T-cell (primary cell): ENCODE measurements around the gene WIPF1. TPM values are rescaled to one million over a fixed set of nuclear protein-coding genes. Genes with fewer than 3 reads are reported as not detected.
A peak's percentile ranks its signal among the peaks of the same experiment; 100 is the strongest.

Source experiments
- ATAC-seq, 4 experiments: fragments of 200-7000 bp in 3 of 4; fragments of 150-1000 bp in 1 of 4; cut with Tn5 transposase; replicated peaks in 1 of 4; 1 replicate in 3 of 4; 2 replicates in 1 of 4; pipeline ENCODE4 v1.10.0; 2021; ENCODE audit warnings: moderate library complexity in 3 of 4, mild to moderate bottlenecking in 2 of 4, moderate number of reproducible peaks in 1 of 4
- CTCF ChIA-PET, 2 donors: fragments of 300-600 bp; sonication (Branson Sonifier 250); formaldehyde crosslinking; loops; one replicate each; lab custom pipeline; 2022; ENCODE audit warnings: antibody characterized with exemption in 2 of 2; lab: Charles Lee
- POLR2A ChIA-PET, 2 donors: fragments of 300-600 bp; sonication (Branson Sonifier 250); formaldehyde crosslinking; loops; one replicate each; lab custom pipeline; 2022; ENCODE audit warnings: antibody characterized with exemption in 2 of 2; lab: Charles Lee
- DNase-seq, 35 experiments: peaks; one replicate each; pipeline versions ENCODE4 v3.0.0 to v3.0.0-alpha.2; 2013 to 2023
- H3K27ac ChIP-seq: one replicate; pipeline ENCODE4 v1.5.1; 2013; ENCODE audit warnings: low read length
- H3K27me3 ChIP-seq, 2 experiments: replicated peaks in 1 of 2; 1 replicate in 1 of 2; 2 replicates in 1 of 2; pipeline versions ENCODE4 v1.6.1 to v1.7.0; 2013; ENCODE audit warnings: low read length in 1 of 2, mixed read lengths in 1 of 2; ENCODE audit not compliant: control insufficient read depth in 2 of 2, insufficient read depth in 2 of 2; ENCODE audit errors: extremely low read depth in 1 of 2
- H3K36me3 ChIP-seq, 2 donors: 1 replicate in 1 of 2; 2 replicates in 1 of 2; pipeline versions ENCODE4 v1.6.1 to v1.7.0; 2013; ENCODE audit warnings: low read length in 1 of 2; ENCODE audit not compliant: control insufficient read depth in 2 of 2, insufficient read depth in 1 of 2; ENCODE audit errors: extremely low read depth in 1 of 2
- H3K4me1 ChIP-seq, 2 experiments: 1 replicate in 1 of 2; 2 replicates in 1 of 2; pipeline versions ENCODE4 v1.6.1 to v1.7.0; 2013; ENCODE audit warnings: low read length in 2 of 2, mixed read lengths in 1 of 2; ENCODE audit not compliant: insufficient read depth in 2 of 2, control insufficient read depth in 1 of 2; ENCODE audit errors: extremely low read depth in 1 of 2
- H3K4me3 ChIP-seq, 2 donors: 1 replicate in 1 of 2; 2 replicates in 1 of 2; pipeline versions ENCODE4 v1.5.1 to v1.7.0; 2013; ENCODE audit warnings: mild to moderate bottlenecking in 2 of 2, low read length in 1 of 2, moderate library complexity in 1 of 2; ENCODE audit not compliant: control insufficient read depth in 1 of 2; ENCODE audit errors: extremely low read depth in 1 of 2
- H3K9me3 ChIP-seq: 2 replicates; pipeline ENCODE4 v1.7.0; 2013
- H3K27ac Mint-ChIP-seq, 2 donors: one replicate each; pipeline ENCODE4 v1.8.0; 2020 to 2021; ENCODE audit warnings: mild to moderate bottlenecking in 2 of 2, mixed read lengths in 2 of 2
- H3K27me3 Mint-ChIP-seq, 2 donors: one replicate each; pipeline ENCODE4 v1.8.0; 2021 to 2022; ENCODE audit warnings: mixed read lengths in 2 of 2
- H3K36me3 Mint-ChIP-seq: one replicate; pipeline ENCODE4 v1.8.0; 2021; ENCODE audit warnings: mixed read lengths
- H3K4me1 Mint-ChIP-seq, 3 donors: one replicate each; pipeline ENCODE4 v1.8.0; 2020 to 2022; ENCODE audit warnings: mixed read lengths in 3 of 3, mild to moderate bottlenecking in 1 of 3
- H3K4me3 Mint-ChIP-seq, 3 donors: one replicate each; pipeline ENCODE4 v1.8.0; 2020 to 2022; ENCODE audit warnings: mild to moderate bottlenecking in 3 of 3, mixed read lengths in 3 of 3, moderate library complexity in 3 of 3
- H3K9me3 Mint-ChIP-seq, 3 donors: one replicate each; pipeline ENCODE4 v1.8.0; 2020 to 2022; ENCODE audit warnings: mixed read lengths in 3 of 3
- WGBS: methylation state at CpG from one replicate; pipeline ENCODE4 v1.1.5; 2013; ENCODE audit warnings: missing lambda C conversion rate; ENCODE audit not compliant: insufficient coverage; 5-methylcytosine and 5-hydroxymethylcytosine counted together
- total RNA-seq, 35 experiments: library from RNA in 6 of 35; stranded (reverse) in 6 of 35; fragments of 120-200 nt in 1 of 35; gene quantifications; one replicate each; pipeline versions ENCODE4 v1.2.1 to v1.2.4 and lab custom pipeline; 2013 to 2026

Gene WIPF1
- total RNA-seq, 5 donors from 2014 or later (not counting 1 experiment from before 2014, with no cell fraction given) = 349 to 412 (median 372) TPM

DNA sequence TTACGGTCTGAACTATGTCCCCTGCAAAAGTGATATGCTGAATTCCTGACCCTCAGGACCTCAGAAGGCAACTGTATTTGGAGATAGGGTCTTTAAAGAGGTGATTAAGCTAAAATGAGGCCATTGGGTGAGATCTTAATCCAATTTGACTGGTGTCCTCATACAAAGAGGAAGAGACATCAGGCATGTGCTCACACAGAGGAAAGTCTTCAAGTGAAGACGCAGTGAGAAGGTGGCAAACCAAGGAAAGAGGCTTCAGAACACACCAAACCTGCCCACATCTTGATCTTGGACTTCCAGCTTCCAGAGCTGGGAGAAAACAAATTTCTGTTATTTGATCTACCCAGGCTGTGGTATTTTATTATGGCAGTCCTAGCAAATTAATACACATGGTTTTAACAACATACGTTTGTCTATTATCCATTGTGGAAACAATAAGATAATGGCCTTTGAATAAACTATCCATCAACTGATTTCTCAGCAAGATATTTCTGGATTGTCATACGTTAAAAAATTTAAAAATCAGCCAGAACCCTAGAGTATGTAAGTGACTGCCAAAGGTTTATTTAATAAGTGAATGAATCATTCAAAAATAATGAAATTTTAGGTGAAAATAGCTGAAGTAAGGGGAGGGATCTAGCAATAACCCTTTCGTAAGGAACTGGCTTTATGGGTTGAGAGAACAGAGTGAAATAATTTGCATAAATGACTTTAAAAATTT lies 6.5 kb downstream of the WIPF1 start:
- peaks cover 68% of the 10 kb centered on the region for H3K36me3 Mint-ChIP-seq
- no peak for DNase-seq
- POLR2A ChIA-PET = interaction anchor here (0.6 to 1.3 kb wide), 3 partner anchors 11 to 34 kb away, joined by 3 to 5 read pairs (median 3); no protein-coding TSS in a partner anchor

DNA sequence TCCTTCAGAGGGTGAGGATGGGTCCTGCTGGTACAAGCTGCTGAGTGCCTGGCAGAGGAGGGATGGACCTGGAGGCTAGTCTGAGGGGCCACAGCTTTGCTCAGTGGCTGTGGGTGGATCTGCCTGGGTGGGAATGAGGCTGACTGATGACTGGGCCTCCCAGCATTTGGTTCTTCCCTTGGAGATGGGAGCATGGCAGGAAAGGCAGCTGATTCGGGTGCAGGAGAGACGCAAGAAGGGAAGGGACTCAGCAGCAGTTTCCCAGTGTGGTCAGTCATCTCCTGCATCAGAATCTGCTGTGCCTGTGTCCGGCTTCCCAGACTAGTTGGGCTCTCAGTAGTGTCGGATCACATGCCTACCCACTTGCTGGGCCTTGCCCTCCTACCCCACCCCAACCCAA lies 7.3 kb downstream of the WIPF1 start:
- Histone ChIP-seq H3K27ac (peak overlapping the region; percentile 89), H3K4me1 (peaks cover 57 to 70% of the 10 kb centered on the region in 2 experiments), H3K27me3 (no peaks in the 10 kb centered on the region), H3K9me3 (no peaks in the 10 kb centered on the region), H3K36me3 (peaks cover 6 to 51% of the 10 kb centered on the region in 2 donors), H3K4me3 (peak overlapping the region in 1 of 2 donors; percentile 17)
- POLR2A ChIA-PET = no interaction called here
- ATAC-seq (no peak), DNase-seq (no peak)
- Mint-ChIP-seq H3K27ac (peak overlapping the region; percentile 93 to 96), H3K36me3 (peaks cover 60% of the 10 kb centered on the region), H3K4me1 (peaks cover 75 to 93% (median 84%) of the 10 kb centered on the region in 3 donors), H3K9me3 (no peaks in the 10 kb centered on the region), H3K27me3 (no peaks in the 10 kb centered on the region), H3K4me3 (peak overlapping the region; percentile 62 to 77 (median 73))
- CTCF ChIA-PET = interaction anchor here (0.8 to 1.0 kb wide), 3 partner anchors 10 to 97 kb away, joined by 3 read pairs; no protein-coding TSS in a partner anchor
- WGBS = 57% methylated on average over 1 of the region's 4 CpGs

More for the DNA sequence above, 6.5 kb downstream of the WIPF1 start:
- H3K4me1 ChIP-seq = peaks cover 59 to 62% of the 10 kb centered on the region in 2 experiments
- ATAC-seq = no peak
- H3K4me3 Mint-ChIP-seq = peak overlapping the region; percentile 73 to 77 (median 77)
- no peaks in the 10 kb centered on the region for H3K9me3 ChIP-seq
- CTCF ChIA-PET = interaction anchor here (0.6 to 1.4 kb wide), 9 partner anchors 10 to 120 kb away, joined by 3 to 8 read pairs (median 4); no protein-coding TSS in a partner anchor
- H3K27ac ChIP-seq = peak overlapping the region; percentile 89
- peaks cover 68 to 91% (median 77%) of the 10 kb centered on the region in 3 donors for H3K4me1 Mint-ChIP-seq
- peak overlapping the region; percentile 93 to 96 for H3K27ac Mint-ChIP-seq
- H3K4me3 ChIP-seq = peak overlapping the region in 1 of 2 donors; percentile 17
- no CpG with 5 or more reads among the region's 5 CpGs for WGBS
- H3K27me3 Mint-ChIP-seq = no peaks in the 10 kb centered on the region
- no peaks in the 10 kb centered on the region for H3K27me3 ChIP-seq
- H3K9me3 Mint-ChIP-seq = no peaks in the 10 kb centered on the region
- H3K36me3 ChIP-seq = peaks cover 6 to 43% of the 10 kb centered on the region in 2 donors

DNA sequence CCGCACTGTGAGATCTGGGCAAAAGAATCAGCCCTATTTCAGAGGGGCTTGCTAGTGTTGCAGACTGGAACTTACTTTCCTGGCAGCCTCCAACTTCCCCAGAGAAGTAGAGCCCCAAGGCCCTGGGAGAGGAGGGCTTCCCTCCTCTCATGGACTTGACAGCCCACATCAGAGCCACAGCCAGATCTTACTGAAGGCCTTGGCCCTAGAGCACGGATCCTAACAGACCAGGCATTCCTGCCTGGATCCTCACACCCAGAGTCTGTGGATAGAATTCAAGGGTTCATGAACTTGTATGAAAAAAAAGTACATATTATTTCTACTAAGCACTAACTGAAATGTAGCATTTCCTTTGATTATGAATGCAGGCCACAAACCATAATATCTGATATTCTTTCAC lies 8.3 kb downstream of the WIPF1 start:
- Histone ChIP-seq H3K27ac (peak overlapping the region; percentile 89), H3K4me1 (peaks cover 55 to 77% of the 10 kb centered on the region in 2 experiments), H3K9me3 (no peaks in the 10 kb centered on the region), H3K36me3 (peaks cover 10 to 61% of the 10 kb centered on the region in 2 donors), H3K27me3 (no peaks in the 10 kb centered on the region), H3K4me3 (peak overlapping the region; percentile 14 to 33)
- Mint-ChIP-seq H3K27me3 (no peaks in the 10 kb centered on the region), H3K4me1 (peaks cover 85 to 93% (median 92%) of the 10 kb centered on the region in 3 donors), H3K27ac (peak overlapping the region; percentile 85 to 87), H3K36me3 (peaks cover 65% of the 10 kb centered on the region), H3K9me3 (no peaks in the 10 kb centered on the region), H3K4me3 (peak overlapping the region; percentile 67 to 77 (median 70))
- POLR2A ChIA-PET = no interaction called here
- ATAC-seq (no peak), DNase-seq (no peak)
- CTCF ChIA-PET = no interaction called here
- WGBS = no CpG with 5 or more reads among the region's 2 CpGs

DNA sequence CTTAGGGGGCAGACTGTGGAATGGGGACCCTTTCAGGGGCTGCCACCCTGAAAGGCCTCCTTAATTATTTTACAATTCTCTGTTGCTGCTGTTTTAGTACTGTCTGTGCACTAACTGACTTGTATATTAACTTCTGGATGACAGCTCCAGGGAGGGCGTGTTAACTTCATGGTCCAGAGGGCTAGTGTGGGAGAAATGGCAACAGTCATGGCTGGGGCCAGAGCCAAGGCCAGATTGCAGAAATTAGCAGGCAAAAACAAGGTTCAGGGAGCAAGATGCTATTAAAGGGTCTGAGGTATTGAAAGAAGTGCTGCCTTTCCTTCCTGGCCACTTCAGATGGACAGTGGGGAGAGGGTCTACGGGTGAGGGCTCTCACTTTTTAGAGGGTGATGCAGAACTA lies 9.1 kb downstream of the WIPF1 start:
- ChIA-PET CTCF (no interaction called here), POLR2A (interaction anchor here in 1 of 2 donors (0.5 kb wide), 1 partner anchor 13 kb away, joined by 6 read pairs; no protein-coding TSS in a partner anchor)
- peak overlapping the region in 1 of 2 donors; percentile 14 for H3K4me3 ChIP-seq
- H3K27ac ChIP-seq = peak overlapping the region; percentile 89
- peaks cover 56 to 82% of the 10 kb centered on the region in 2 experiments for H3K4me1 ChIP-seq
- DNase-seq (no peak), ATAC-seq (no peak)
- Mint-ChIP-seq H3K27ac (peak overlapping the region; percentile 85 to 87), H3K4me1 (peaks cover 89 to 94% (median 91%) of the 10 kb centered on the region in 3 donors), H3K4me3 (peak overlapping the region; percentile 67 to 77 (median 70)), H3K9me3 (no peaks in the 10 kb centered on the region), H3K36me3 (peaks cover 61% of the 10 kb centered on the region), H3K27me3 (no peaks in the 10 kb centered on the region)
- H3K27me3 ChIP-seq = no peaks in the 10 kb centered on the region
- H3K36me3 ChIP-seq = peaks cover 13 to 69% of the 10 kb centered on the region in 2 donors
- WGBS = 100% methylated on average over 1 of the region's 2 CpGs
- H3K9me3 ChIP-seq = no peaks in the 10 kb centered on the region

DNA sequence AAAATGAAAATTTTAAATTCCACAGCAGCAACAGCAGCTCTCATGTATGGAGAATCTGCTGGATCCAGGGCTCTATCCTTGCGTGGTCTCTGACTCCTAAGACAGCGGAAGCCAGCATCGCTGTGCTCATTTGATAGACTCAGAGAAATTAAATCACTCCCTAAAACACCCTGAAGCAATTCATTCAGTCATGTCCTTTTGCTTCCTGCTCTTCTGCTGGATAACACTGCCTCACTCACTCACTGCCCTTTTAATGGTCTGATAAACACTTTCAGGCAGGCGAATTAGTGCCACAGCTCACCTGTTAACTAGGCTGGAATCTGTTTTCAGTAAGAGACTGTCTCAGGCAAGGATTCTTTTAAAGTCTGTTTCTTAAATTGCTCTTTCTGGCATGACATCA lies 10.0 kb downstream of the WIPF1 start:
- WGBS = 92% methylated on average over 4 of the region's 4 CpGs
- ChIA-PET CTCF (interaction anchor here (1.1 to 16.0 kb wide), 2 partner anchors 12 to 15 kb away, joined by 3 to 298 read pairs; partner anchors contain the start of gene WIPF1 (in 1 of the 2)), POLR2A (interaction anchor here in 1 of 2 donors (1.3 kb wide), 1 partner anchor 9 kb away, joined by 5 read pairs; no protein-coding TSS in a partner anchor)
- ATAC-seq = no peak
- peaks cover 53 to 87% of the 10 kb centered on the region in 2 experiments for H3K4me1 ChIP-seq
- Mint-ChIP-seq H3K4me1 (peaks cover 90 to 95% (median 93%) of the 10 kb centered on the region in 3 donors), H3K27ac (peak overlapping the region; percentile 85 to 87), H3K36me3 (peaks cover 64% of the 10 kb centered on the region), H3K9me3 (no peaks in the 10 kb centered on the region), H3K27me3 (no peaks in the 10 kb centered on the region), H3K4me3 (peak overlapping the region; percentile 21 to 77 (median 70))
- no peaks in the 10 kb centered on the region for H3K9me3 ChIP-seq
- no peak for DNase-seq
- peaks cover 13 to 78% of the 10 kb centered on the region in 2 donors for H3K36me3 ChIP-seq
- H3K27me3 ChIP-seq = no peaks in the 10 kb centered on the region
- H3K27ac ChIP-seq = peak overlapping the region; percentile 52
- H3K4me3 ChIP-seq = no peak overlapping the region
